B cell (primary cell): ENCODE data around the gene CBL. TPM values are rescaled to one million over a fixed set of nuclear protein-coding genes. Genes with fewer than 3 reads are reported as not detected.

Experiments
- ATAC-seq: fragments of 200-7000 bp; cut with Tn5 transposase; one replicate; pipeline ENCODE4 v1.10.0; 2021; ENCODE audit warnings: low read depth, mild to moderate bottlenecking, moderate number of reproducible peaks, moderate library complexity
- CTCF ChIA-PET: fragments of 350-600 bp; sonication (Branson Sonifier 250); formaldehyde crosslinking; loops from one replicate; lab custom pipeline; 2021; ENCODE audit warnings: antibody characterized with exemption, inconsistent platforms; lab: Charles Lee
- POLR2A ChIA-PET: fragments of 350-600 bp; sonication (Branson Sonifier 250); formaldehyde crosslinking; loops from one replicate; lab custom pipeline; 2021; ENCODE audit warnings: antibody characterized with exemption; lab: Charles Lee
- DNase-seq: peaks from one replicate; pipeline ENCODE4 v3.0.0; 2013
- H2AFZ ChIP-seq: 2 replicates; pipeline ENCODE4 v1.6.1; 2012; ENCODE audit warnings: mild to moderate bottlenecking, low read depth, low read length; ENCODE audit not compliant: insufficient read depth, poor library complexity, severe bottlenecking
- H3K27ac ChIP-seq, 2 donors: 1 replicate in 1 of 2; 2 replicates in 1 of 2; pipeline ENCODE4 v1.5.1; 2012 to 2013; ENCODE audit warnings: low read length in 2 of 2, mild to moderate bottlenecking in 2 of 2, moderate library complexity in 1 of 2
- H3K27me3 ChIP-seq, 4 experiments: fragments of 200-600 bp in 1 of 4; sonication (generic) in 1 of 4; replicated peaks in 1 of 4; 1 replicate in 2 of 4; 2 replicates in 2 of 4; pipeline versions ENCODE4 v1.6.1 to v1.7.0; 2013 to 2016; ENCODE audit warnings: low read length in 3 of 4, mild to moderate bottlenecking in 2 of 4, mixed read lengths in 1 of 4, moderate library complexity in 1 of 4; ENCODE audit not compliant: insufficient read depth in 4 of 4, control insufficient read depth in 3 of 4; ENCODE audit errors: control extremely low read depth in 1 of 4
- H3K36me3 ChIP-seq, 2 experiments: replicated peaks in 1 of 2; 1 replicate in 1 of 2; 2 replicates in 1 of 2; pipeline versions ENCODE4 v1.6.1 to v1.7.1; 2013; ENCODE audit warnings: low read length in 1 of 2; ENCODE audit not compliant: insufficient read depth in 2 of 2, control insufficient read depth in 1 of 2; ENCODE audit errors: control extremely low read depth in 1 of 2, extremely low read depth in 1 of 2
- H3K4me1 ChIP-seq, 2 donors: fragments of 200-600 bp in 1 of 2; sonication (generic) in 1 of 2; 1 replicate in 1 of 2; 2 replicates in 1 of 2; pipeline versions ENCODE4 v1.5.1 to v1.6.1; 2013 to 2017; ENCODE audit warnings: low read length in 2 of 2; ENCODE audit not compliant: control insufficient read depth in 2 of 2, insufficient read depth in 2 of 2
- H3K4me2 ChIP-seq: replicated peaks from 2 replicates; pipeline ENCODE3; 2012; ENCODE audit warnings: mild to moderate bottlenecking, low read depth, low read length; ENCODE audit not compliant: poor library complexity, severe bottlenecking
- H3K4me3 ChIP-seq, 5 experiments: fragments of 200-600 bp in 1 of 5; sonication (generic) in 1 of 5; 1 replicate in 3 of 5; 2 replicates in 2 of 5; pipeline versions ENCODE4 v1.5.1 to v1.7.0; 2011 to 2016; ENCODE audit warnings: low read length in 4 of 5, mild to moderate bottlenecking in 4 of 5, low read depth in 2 of 5, control low read depth in 1 of 5, moderate library complexity in 1 of 5; ENCODE audit not compliant: insufficient read depth in 1 of 5; ENCODE audit errors: control extremely low read depth in 1 of 5, extremely low read depth in 1 of 5
- H3K79me2 ChIP-seq: fragments of 200-600 bp; sonication (generic); one replicate; pipeline ENCODE4 v1.6.0; 2016; ENCODE audit warnings: low read length; ENCODE audit not compliant: control insufficient read depth, insufficient read depth
- H3K9ac ChIP-seq: fragments of 200-600 bp; sonication (generic); 2 replicates; pipeline ENCODE4 v1.6.1; 2017; ENCODE audit warnings: mild to moderate bottlenecking, low read length, moderate library complexity
- H3K9me3 ChIP-seq, 3 donors: one replicate each; pipeline versions ENCODE4 v1.6.1 to v1.7.1; 2013; ENCODE audit warnings: low read length in 2 of 3; ENCODE audit not compliant: control insufficient read depth in 2 of 3, insufficient read depth in 1 of 3; ENCODE audit errors: control extremely low read depth in 1 of 3
- H4K20me1 ChIP-seq: 2 replicates; pipeline ENCODE4 v1.6.0; 2012; ENCODE audit warnings: mild to moderate bottlenecking, low read length; ENCODE audit not compliant: insufficient read depth, control insufficient read depth, poor library complexity, severe bottlenecking
- H3K27ac Mint-ChIP-seq: one replicate; pipeline ENCODE4 v1.8.0; 2021; ENCODE audit warnings: mixed read lengths
- H3K27me3 Mint-ChIP-seq: one replicate; pipeline ENCODE4 v1.8.0; 2021; ENCODE audit warnings: mixed read lengths
- H3K4me1 Mint-ChIP-seq: one replicate; pipeline ENCODE4 v1.8.0; 2021; ENCODE audit warnings: mixed read lengths
- H3K4me3 Mint-ChIP-seq: one replicate; pipeline ENCODE4 v1.8.0; 2021; ENCODE audit warnings: mixed read lengths
- H3K9me3 Mint-ChIP-seq: one replicate; pipeline ENCODE4 v1.8.0; 2022; ENCODE audit warnings: mixed read lengths; ENCODE audit not compliant: insufficient read depth
- EZH2 ChIP-seq: IDR thresholded peaks from 2 replicates; pipeline ENCODE4 v1.6.1; 2012; ENCODE audit warnings: borderline replicate concordance, low read depth, mild to moderate bottlenecking, moderate library complexity, low read length; ENCODE audit not compliant: insufficient read depth, poor library complexity, severe bottlenecking
- WGBS: methylation state at CpG from one replicate; pipeline ENCODE4 v1.1.5; 2013; ENCODE audit warnings: missing lambda C conversion rate; ENCODE audit not compliant: insufficient coverage; 5-methylcytosine and 5-hydroxymethylcytosine counted together
- intact Hi-C: fragments of 100-400 bp; cut with micrococcal nuclease; formaldehyde crosslinking; loops from one replicate; pipeline ENCODE4 v1.10.0; 2022
- polyA plus RNA-seq: library from polyadenylated mRNA; depleted of rRNA; stranded (reverse); fragments of >200 nt; gene quantifications from 2 replicates; pipeline ENCODE4 v1.2.3, GENCODE V29; 2012
- total RNA-seq, 2 donors: library from RNA; stranded (reverse); fragments of 120-200 nt in 1 of 2; gene quantifications; 1 replicate in 1 of 2; 2 replicates in 1 of 2; pipeline versions ENCODE4 v1.2.3 to v1.2.4, GENCODE V29; 2013 to 2022
- TF ChIP-seq, protein P1 (sequence below): fragments of 200-600 bp; IDR thresholded peaks from one replicate; pipeline ENCODE4 v1.8.0; 2022; ENCODE audit warnings: antibody characterized with exemption, mild to moderate bottlenecking

Gene CBL
- total and polyA plus RNA-seq, 2 donors (not counting 1 experiment from before 2014, with no cell fraction given), result 11.7 to 35.2 TPM

GRCh38 chr11:119347242-119347641, 141.1 kb downstream of the CBL start:
- Histone ChIP-seq H3K4me2 (no peak overlapping the region), H3K27ac (no peak overlapping the region), H3K36me3 (no peaks in the 10 kb centered on the region), H3K9ac (no peak overlapping the region), H3K27me3 (peaks cover 0 to 37% (median 10%) of the 10 kb centered on the region in 4 experiments), H3K4me3 (no peak overlapping the region), H3K4me1 (no peaks in the 10 kb centered on the region), H2AFZ (no peak overlapping the region), H3K9me3 (no peaks in the 10 kb centered on the region), H4K20me1 (no peaks in the 10 kb centered on the region), H3K79me2 (no peaks in the 10 kb centered on the region)
- WGBS, result 100% methylated on average over 1 of the region's 2 CpGs
- Mint-ChIP-seq H3K9me3 (no peaks in the 10 kb centered on the region), H3K4me1 (no peaks in the 10 kb centered on the region), H3K4me3 (no peak overlapping the region), H3K27me3 (peaks cover 61% of the 10 kb centered on the region), H3K27ac (no peak overlapping the region)
- intact Hi-C loops, result no loop called here
- ChIA-PET CTCF (interaction anchor here (1.1 to 2.2 kb wide), 2 partner anchors 9 to 22 kb away, joined by 3 to 12 read pairs; no protein-coding TSS in a partner anchor), POLR2A (no interaction called here)
- DNase-seq, result no peak
- TF ChIP-seq, protein P1, sequence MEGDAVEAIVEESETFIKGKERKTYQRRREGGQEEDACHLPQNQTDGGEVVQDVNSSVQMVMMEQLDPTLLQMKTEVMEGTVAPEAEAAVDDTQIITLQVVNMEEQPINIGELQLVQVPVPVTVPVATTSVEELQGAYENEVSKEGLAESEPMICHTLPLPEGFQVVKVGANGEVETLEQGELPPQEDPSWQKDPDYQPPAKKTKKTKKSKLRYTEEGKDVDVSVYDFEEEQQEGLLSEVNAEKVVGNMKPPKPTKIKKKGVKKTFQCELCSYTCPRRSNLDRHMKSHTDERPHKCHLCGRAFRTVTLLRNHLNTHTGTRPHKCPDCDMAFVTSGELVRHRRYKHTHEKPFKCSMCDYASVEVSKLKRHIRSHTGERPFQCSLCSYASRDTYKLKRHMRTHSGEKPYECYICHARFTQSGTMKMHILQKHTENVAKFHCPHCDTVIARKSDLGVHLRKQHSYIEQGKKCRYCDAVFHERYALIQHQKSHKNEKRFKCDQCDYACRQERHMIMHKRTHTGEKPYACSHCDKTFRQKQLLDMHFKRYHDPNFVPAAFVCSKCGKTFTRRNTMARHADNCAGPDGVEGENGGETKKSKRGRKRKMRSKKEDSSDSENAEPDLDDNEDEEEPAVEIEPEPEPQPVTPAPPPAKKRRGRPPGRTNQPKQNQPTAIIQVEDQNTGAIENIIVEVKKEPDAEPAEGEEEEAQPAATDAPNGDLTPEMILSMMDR, result no peak
- ATAC-seq, result no peak

DNA sequence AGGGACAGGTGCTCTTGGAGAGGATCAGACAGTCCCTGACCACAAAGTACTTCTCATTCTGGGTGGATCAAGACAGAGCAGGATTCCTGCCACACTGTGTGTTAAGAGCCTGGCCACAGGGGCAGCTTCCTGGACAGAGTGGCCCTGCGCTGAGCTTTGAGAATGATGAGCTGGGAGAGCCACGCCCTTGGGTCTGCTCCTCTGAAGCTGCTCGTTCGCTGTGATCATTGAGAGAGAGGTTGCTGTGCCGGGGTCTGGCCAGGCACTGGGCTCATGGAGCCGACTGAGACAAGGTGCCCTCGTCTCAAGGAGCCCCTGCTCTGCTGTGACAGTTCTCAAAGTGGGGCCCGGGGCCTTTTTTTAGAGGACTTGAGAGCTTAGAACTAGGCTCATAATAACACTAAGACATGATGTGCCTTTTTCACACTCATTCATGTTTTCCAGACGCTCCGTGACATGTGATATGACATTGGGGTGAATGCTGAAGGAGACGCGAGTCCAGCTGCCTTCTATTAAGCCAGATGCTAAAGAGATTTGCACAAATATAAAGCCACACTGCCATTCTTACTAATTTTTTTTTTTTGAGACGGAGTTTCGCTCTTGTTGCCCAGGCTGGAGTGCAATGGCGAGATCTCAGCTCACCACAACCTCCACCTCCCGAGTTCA, 141.9 kb downstream of the CBL start:
- Histone ChIP-seq H3K4me2 (no peak overlapping the region), H4K20me1 (no peaks in the 10 kb centered on the region), H3K9ac (no peak overlapping the region), H3K27ac (no peak overlapping the region), H3K4me3 (no peak overlapping the region), H3K9me3 (no peaks in the 10 kb centered on the region), H3K79me2 (no peaks in the 10 kb centered on the region), H3K36me3 (no peaks in the 10 kb centered on the region), H2AFZ (no peak overlapping the region), H3K4me1 (no peaks in the 10 kb centered on the region), H3K27me3 (peaks cover 0 to 34% (median 7%) of the 10 kb centered on the region in 4 experiments)
- intact Hi-C loops, result no loop called here
- ATAC-seq (no peak), DNase-seq (no peak)
- ChIA-PET POLR2A (no interaction called here), CTCF (interaction anchor here (2.2 kb wide), 1 partner anchor 8 kb away, joined by 12 read pairs; no protein-coding TSS in a partner anchor)
- H3K9me3 Mint-ChIP-seq, result no peaks in the 10 kb centered on the region
- no peaks in the 10 kb centered on the region for H3K4me1 Mint-ChIP-seq
- WGBS, result 73% methylated on average over 10 of the region's 16 CpGs
- no peak for TF ChIP-seq EZH2
- TF ChIP-seq, protein P1, result no peak
- no peak overlapping the region for H3K4me3 Mint-ChIP-seq
- H3K27ac Mint-ChIP-seq, result no peak overlapping the region
- H3K27me3 Mint-ChIP-seq, result peaks cover 65% of the 10 kb centered on the region
